ENCODE measurements around the gene DPYSL4.
"Not testable (repeated sequence)": the region's sequence is repeated elsewhere in the genome, so short reads cannot be mapped to it uniquely, and the experiment has no call there.

The DPYSL4 gene

DNA sequence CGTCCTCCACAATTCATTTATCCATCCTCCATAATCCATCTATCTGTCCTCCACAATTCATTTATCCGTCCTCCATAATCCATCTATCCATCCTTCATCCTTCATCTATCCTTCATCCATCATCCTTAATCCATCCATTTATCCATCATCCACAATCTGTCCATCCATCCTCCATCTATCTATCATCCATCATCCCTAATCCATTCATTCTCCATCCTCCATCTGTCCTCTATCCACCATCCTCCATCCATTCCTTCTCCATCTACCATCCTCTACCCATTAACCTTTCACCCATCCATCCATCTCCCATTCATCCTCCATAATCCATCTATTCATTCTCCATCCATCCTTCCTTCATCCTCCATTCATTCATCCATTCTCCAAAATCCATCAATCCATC is 36.0 kb upstream of the DPYSL4 start:
- DNase-seq: no peak

DNA sequence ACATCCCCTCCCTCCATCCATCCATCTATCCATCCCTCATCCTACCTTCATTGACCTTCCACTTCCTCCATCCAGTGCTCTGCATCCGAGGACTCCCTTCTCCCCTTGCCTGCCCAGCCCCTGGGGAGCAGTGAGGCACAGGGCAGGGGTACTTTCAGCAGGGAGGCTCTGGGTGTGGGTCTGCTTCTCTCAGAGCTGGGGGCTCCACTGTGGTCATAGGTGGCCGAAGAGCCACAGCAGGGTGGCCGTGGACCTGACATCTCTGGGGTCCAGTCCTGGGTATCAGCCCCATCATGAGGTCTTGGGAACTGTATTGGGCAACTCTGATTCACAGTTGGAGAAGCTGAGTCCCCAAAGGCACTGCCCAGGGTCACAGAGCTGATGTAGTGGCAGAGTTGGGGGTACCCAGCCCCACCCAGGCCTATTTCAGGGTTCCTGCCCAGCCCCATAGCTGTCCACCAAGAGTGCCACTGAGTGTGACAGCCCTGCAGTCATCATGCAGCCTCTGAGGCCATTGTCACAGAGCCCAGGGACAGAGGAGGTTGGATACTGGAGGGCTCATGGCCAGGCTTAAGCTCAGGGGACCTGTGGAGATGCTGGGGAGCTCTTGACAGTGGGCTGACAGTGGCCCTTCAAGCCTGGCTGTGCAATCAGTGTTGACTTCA is 35.3 kb upstream of the DPYSL4 start:
- DNase-seq: no peak

DNA sequence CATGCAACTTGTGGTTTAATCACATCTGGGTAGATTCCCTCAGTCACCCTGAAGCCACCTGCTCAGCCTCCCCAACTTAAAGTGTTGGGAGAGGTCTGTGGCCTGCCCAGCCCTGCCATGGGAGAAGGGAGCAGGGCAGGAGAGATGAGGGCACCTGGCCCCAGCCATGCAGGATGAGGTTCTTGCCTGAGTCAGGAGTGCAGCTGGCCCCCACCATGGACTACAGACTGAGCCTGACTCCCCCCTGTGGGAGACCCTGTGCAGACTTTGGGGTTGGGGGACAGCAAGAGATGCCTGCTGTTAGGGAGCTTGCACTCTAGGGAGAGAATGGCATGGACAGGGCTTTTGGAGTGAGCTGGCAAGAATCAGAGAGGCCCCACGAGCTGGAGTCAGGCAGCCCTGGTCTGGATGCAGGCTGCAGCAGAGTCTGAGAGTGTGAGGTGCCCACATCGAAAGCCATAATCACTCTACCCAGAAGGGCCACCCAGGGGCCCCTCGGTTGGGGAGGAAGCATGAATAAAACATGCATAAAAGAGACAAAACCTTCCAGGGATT is 34.7 kb upstream of the DPYSL4 start:
- DNase-seq: no peak

DNA sequence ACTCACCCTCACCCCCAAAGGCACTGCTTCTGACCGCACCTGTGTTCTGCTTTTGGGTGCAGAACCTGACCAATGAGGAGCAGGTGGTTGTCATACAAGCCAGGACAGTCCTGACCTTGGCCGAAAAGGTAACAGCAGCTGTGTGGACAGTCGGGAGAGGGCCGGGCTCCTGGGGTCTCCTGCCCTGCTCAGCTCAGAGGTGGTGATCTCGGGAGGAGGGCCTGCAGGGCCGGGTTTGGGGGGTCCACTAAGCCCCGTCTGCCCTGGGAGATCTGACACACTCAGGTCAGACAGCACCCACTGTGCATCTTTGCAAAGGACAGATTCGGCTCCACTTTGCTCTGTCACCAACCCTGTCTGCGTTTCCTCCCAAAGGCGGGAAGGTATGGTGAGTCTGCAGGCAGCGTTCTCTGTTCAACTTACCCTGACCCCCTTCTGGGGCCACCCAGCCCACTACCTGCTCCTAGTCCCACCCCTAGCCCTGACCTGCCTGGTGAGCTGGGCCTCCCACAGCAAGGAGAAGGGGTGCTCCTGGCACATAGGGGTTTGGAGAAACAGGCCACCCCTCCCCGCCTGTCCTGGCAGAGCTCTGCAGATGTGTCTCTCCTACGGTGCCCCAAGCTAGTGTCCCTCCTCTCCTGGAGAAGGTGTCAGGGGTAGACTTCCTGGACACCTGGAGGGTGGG is 33.7 kb upstream of the DPYSL4 start:
- no peak for DNase-seq

DNA sequence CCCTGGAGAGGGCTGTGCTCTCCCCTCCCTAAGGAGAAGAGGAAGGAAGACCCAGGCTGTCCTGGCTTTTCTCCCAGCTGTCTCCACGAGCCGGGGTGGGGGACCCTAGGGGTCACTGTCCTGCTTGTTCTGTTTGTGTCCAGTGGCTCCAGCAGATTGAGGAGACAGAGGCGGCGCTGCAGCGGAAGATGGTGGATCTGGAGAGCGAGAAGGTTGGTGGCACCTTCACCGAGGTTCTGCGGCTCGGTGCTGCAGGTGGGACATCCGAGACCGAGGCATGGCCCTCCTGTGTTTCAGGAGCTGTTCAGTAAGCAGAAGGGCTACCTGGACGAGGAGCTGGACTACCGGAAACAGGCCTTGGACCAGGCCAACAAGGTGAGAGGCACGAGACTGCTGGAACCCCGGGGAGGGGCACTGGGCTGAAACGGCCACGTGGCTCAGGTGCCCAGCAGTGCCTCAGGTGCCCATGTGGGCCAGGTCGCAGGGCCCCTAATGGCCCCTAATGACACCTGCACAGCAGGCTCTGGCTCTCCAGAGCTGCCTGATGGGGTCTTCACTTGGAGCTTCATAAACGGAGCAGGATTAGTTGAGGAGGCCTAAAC is 33.0 kb upstream of the DPYSL4 start:
- no peak for DNase-seq

DNA sequence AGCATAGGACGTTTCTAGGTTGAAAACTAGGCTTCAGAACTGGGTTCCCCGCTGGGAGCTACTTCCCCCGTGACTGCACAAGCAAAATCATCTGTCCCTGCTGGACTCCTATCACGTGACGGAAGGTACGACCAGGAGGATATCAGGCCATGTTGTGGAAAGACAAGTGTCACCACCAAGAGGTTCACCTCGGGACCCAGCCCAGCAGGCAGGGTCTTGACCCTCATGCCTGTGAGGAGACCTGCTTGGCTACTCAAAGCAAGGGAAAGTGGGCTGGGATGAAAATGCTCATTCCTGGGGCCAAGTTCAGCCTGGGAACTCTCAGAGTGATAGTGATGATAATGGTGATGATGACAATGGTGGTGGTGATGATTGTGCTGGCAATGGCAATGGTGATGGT is 32.3 kb upstream of the DPYSL4 start:
- DNase-seq: no peak

DNA sequence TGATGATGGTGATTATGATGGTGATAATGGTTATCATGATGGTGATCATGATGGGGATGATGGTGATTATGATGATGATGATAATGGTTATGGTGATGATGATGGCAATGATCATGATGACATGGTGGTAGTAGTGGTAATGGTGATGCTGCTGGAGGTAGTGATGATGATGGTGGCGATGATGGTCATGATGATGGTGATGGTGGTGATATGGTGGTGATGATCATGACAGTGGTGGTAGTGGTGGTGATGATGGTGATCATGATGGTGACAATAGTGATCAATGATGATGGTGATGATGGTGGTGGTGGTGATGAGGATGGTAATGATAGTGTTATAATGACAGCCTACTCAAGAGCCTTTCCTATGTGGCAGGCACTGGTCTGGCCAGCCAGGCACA is 31.8 kb upstream of the DPYSL4 start:
- no peak for DNase-seq

DNA sequence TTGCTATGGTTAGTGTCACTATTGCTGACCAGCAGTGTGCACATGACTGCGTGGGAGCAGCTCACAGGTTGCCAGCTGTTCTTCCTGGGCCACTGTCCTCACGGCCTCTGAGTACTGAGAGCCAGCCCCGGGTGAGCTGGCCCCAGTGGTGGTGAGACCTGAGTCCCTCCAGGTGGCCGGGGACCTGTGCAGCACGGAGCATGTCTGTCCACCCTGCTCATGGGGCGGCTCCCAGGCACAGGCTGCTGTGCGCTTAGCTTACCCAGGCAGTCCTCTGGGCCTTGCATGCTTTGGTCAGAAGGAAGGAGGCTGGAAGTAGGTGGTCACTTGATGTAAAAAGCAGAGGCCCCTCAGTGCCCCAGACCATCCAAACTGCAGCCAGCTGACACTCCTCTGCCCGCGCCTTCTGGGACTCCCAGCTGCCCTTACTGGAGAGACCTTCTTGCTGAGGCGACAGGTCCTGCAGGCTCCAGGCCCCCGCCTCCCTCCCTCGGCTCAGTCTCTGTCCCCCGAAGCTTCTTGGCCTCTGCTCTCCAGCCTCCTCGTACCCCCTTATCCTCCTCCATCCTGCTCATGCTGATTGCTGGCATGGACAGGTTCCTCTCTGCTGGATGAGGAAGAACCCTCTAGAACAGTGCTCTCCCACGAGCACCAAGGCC is 30.9 kb upstream of the DPYSL4 start:
- no peak for DNase-seq

DNA sequence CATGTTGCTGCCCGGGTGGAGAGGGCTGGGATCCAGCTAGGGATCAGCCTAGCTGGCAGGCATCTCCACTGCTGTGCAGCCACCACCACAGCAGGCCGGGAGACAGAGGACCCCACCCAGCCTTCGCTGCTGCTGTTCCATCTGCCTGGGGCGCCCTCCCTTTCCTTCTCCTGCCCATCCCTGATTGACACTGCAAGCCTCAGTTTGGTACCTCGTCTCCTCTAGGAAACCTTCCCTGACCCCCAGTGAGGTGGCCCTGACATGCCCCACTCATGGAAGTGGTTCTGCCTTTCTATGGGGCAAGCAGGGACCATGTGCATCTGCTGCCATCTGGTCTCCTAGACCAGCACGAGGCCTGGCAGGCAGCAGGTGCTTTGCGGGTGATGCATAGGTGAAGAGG is 30.4 kb upstream of the DPYSL4 start:
- peak; percentile 8 for DNase-seq

DNA sequence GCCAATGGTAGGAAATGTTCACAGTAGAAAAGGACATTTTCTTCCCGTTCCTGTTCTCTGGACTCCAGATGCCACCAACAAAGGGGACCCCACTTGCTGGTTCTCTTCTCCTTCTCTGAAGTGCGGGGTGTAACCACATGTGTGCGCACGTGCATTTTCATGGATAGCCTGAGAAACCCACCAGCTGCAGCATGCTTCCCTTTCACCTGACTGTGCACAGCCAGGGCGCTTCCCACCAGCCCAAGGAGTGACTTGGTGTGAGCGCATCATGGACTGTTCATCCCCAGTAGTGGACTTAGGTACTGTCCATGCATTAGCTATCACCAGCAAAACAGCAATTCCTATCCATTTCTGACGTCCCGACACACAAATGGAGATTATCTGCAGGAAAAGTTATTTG is 29.6 kb upstream of the DPYSL4 start:
- no peak for DNase-seq

DNA sequence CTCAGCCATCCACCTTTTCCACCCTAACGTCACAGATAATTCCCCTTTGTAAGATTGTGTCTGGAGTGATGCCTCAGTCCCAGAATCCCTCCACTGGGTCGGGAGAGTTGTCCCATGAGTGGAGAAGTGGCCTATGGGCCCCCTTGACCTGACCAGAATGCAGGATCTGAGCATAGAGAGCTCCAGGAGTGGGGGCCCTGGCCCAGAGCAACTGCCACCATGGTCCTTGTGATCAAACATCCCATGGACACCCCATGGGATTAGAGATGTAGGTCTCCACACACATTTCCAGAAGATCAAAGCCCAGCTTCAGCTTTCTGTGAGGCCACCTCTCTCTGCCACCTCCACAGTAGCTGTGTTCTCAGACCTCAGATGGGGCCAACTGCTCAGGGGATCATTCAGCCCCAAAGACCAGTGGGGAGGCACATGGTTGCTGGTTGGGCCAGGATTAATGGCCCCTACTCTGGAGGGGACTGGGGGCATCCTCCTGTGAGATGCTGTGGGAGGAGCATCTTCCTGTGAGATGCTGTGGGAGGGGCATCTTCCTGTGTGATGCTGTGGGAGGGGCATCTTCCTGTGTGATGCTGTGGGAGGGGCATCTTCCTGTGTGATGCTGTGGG is 28.5 kb upstream of the DPYSL4 start:
- no peak for DNase-seq

DNA sequence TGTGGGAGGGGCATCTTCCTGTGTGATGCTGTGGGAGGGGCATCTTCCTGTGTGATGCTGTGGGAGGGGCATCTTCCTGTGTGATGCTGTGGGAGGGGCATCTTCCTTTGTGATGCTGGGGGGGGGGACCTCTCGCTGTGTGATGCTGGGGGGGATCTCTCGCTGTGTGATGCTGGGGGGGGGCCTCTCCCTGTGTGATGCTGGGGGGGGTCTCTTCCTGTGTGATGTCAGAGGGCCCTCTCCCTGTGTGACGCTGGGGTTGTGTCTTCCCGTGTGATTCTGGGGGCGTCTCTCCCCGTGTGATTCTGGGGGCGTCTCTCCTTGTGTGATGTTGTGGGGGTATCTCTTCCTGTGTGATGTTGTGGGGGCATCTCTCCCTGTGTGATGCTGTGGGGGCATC is 27.9 kb upstream of the DPYSL4 start:
- DNase-seq: no peak

DNA sequence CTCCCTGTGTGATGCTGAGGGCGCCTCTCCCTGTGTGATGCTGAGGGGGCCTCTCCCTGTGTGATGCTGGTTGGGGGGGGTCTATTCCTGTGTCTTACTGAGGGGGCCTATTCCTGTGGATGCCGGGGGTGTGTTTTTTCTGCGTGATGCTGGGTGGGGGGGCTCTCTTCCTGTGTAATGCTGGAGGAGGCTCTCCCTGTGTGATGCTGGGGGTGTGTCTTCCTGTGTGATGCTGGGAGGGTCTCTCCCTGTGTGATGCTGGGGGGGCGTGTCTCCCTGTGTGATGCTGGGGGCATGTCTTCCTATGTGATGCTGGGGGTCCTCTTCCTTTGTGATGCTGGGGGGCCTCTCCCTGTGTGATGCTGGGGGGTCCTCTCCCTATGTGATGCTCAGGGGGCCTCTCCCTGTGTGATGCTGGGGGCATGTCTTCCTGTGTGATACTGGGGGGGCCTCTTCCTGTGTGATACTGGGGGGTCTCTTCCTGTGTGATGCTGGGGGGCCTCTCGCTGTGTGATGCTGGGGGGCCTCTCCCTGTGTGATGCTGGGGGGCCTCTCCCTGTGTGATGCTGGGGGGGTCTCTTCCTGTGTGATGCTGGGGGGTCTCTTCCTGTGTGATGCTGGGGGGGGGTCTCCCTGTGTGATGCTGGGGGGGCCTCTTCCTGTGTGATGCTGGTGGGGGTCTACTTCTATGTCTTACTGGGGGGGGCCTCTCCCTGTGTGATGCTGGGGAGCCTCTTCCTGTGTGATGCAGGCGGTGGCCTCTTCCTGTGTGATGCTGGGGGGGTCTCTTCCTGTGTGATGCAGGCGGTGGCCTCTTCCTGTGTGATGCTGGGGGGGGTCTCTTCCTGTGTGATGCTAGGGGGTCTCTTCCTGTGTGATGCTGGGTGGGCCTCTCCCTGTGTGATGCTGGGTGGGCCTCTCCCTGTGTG is 27.2 kb upstream of the DPYSL4 start:
- not testable (repeated sequence) for DNase-seq

DNA sequence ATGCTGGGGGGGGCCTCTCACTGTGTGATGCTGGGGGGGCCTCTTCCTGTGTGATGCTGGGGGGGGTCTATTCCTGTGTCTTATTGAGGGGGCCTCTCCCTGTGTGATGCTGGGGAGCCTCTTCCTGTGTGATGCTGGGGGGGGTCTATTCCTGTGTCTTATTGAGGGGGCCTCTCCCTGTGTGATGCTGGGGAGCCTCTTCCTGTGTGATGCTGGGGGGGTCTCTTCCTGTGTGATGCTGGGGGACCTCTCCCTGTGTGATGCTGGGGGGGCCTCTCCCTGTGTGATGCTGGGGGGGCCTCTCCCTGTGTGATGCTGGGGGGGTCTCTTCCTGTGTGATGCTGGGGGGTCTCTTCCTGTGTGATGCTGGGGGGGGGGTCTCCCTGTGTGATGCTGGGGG is 26.5 kb upstream of the DPYSL4 start:
- DNase-seq: not testable (repeated sequence)

DNA sequence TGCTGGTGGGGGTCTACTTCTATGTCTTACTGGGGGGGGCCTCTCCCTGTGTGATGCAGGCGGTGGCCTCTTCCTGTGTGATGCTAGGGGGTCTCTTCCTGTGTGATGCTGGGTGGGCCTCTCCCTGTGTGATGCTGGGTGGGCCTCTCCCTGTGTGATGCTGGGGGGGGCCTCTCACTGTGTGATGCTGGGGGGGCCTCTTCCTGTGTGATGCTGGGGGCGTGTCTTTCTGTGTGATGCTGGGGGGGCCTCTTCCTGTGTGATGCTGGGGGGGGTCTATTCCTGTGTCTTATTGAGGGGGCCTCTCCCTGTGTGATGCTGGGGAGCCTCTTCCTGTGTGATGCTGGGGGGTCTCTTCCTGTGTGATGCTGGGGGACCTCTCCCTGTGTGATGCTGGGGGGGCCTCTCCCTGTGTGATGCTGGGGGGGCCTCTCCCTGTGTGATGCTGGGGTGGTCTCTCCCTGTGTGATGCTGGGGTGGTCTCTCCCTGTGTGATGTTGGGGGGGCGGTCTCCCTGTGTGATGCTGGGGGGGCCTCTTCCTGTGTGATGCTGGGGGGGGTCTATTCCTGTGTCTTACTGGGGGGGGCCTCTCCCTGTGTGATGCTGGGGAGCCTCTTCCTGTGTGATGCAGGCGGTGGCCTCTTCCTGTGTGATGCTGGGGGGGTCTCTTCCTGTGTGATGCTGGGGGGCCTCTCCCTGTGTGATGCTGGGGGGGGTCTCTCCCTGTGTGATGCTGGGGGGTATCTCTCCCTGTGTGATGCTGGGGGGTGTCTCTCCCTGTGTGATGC is 25.7 kb upstream of the DPYSL4 start:
- DNase-seq: not testable (repeated sequence)

DNA sequence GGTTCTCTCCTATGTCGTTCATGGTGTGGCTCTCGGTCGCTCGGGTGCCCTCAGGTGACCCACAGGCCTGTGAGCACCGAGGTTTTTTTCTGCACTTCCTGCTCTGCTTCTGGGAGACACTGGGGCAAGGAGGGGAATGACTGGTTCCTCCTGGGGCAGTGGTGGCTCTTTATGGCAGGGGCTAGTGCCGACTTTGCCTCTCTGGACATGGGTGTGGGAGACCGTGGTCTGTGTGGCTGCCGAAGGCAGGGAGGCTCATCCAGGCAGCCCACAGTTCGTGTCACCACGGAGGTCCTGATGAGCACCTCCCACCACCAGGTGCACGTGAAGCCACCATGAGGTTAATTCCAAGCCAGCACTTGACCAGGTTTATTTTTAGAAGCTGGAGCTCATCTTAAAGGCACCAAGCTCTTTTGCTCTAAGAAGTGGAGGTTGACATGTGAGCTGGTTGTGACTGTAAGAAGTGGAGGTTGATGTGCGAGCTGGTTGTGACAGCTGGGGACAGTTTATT is 24.7 kb upstream of the DPYSL4 start:
- peak; percentile 7 for DNase-seq

DNA sequence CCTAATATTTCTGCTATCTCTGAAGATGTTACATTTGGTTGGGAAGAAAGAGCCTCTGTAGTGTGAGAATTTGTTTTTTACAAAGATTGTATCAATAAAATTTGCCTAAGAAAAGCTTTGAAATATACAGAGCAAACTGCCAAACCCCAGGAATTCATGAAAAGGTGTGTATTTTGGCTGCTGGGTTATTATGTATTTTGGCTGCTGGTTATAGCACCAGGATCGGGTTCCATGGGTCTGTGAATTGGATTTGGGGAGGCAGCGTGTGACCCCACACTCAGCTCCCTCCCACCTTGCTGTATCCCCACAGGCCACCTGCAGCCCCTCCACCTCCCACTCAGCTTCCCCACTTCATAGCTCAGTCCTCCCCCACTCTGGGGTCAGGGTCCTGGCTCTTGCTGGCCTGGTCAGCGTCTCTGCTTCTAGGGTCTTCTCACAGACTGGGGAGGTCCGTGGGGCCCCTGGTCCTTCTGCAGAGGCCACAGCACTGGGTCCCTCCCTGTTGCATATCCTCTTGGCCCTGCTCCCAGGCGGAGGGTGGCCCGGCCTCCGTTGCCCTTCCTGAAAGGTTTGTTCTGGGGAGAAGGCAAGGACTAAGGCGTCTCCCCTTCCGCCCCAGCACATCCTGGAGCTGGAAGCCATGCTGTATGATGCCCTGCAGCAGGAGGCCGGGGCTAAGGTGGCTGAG is 24.0 kb upstream of the DPYSL4 start:
- DNase-seq: no peak

DNA sequence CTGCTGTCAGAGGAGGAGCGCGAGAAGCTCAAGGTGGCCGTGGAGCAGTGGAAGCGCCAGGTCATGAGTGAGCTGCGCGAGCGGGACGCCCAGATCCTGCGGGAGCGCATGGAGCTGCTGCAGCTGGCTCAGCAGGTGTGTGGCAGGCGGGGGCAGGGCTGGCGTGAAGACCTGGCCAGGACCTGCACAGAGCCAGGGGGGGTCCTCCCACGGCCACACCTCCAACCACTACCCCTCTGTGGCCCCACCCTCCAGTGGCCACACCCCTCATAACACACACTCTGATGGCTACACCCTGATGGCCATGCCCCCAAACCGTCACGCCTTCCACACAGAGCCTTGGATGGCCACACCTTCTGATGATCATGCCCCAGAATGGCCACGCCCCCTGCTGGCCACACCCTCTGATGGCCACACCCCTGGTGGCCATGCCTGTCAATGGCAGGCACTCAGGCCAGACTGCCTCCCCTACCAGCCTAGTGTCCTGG is 23.4 kb upstream of the DPYSL4 start:
- DNase-seq: peak; percentile 41

DNA sequence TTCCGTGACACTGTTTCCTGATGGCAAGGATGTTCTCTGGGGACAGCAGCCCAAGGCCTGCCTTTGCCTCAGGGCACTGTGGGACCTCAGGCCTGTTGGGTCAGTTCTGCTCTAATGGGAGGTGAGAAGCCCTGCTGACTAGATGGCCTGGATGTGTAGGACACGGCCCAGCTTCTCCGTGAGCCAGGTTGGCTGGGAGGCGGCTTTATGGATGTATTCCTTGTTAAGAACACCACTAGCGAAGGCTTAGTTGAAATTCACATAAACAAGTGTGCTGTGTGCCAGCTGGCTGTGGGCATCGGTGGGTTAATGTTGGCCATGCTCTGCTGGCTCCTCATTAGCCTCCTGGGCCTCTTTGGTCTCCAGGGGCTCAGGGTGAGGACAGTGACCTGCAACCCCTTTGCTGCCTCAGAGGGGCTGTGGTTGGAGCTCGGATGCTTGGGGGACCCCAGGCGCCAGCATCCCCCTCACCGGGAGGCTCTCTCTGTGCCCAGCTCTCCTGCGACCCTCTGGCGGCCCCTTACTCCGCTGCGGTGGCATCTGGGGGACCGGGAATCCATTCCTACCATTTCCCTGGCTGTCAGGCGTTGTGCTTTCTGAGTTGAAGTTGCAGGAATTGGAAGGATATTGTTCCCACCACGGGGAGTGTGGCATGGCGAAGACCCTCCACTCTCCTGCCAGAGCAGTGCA is 22.8 kb upstream of the DPYSL4 start:
- no peak for DNase-seq
